ENCODE measurements around the gene VWA5B1.
"Not testable (repeated sequence)": the region's sequence is repeated elsewhere in the genome, so short reads cannot be mapped to it uniquely, and the experiment has no call there.

VWA5B1 gene

GRCh38 chr1:20280341-20280740, 10.3 kb upstream of the VWA5B1 start:
- no peak for DNase-seq

GRCh38 chr1:20280906-20281305, 9.8 kb upstream of the VWA5B1 start:
- DNase-seq = no peak

GRCh38 chr1:20281801-20282200, 8.9 kb upstream of the VWA5B1 start:
- DNase-seq = no peak

GRCh38 chr1:20282533-20282932, 8.1 kb upstream of the VWA5B1 start:
- no peak for DNase-seq

GRCh38 chr1:20284046-20284445, 6.6 kb upstream of the VWA5B1 start:
- no peak for DNase-seq

GRCh38 chr1:20284625-20285024, 6.0 kb upstream of the VWA5B1 start:
- DNase-seq = no peak

GRCh38 chr1:20285510-20285909, 5.2 kb upstream of the VWA5B1 start:
- no peak for DNase-seq

GRCh38 chr1:20287696-20288095, 3.0 kb upstream of the VWA5B1 start:
- DNase-seq = not testable (repeated sequence)

- no peak for DNase-seq
Measured at GRCh38 chr1:20291645-20292084, 990 bp downstream of the VWA5B1 start.

GRCh38 chr1:20298626-20299025, 8.0 kb downstream of the VWA5B1 start:
- DNase-seq = no peak

GRCh38 chr1:20301463-20302107, 10.9 kb downstream of the VWA5B1 start:
- DNase-seq = no peak

GRCh38 chr1:20302108-20302471, 11.4 kb downstream of the VWA5B1 start:
- DNase-seq = no peak

- no peak for DNase-seq
Measured at GRCh38 chr1:20307026-20307425, 16.4 kb downstream of the VWA5B1 start.

- no peak for DNase-seq
Measured at GRCh38 chr1:20308569-20308968, 17.9 kb downstream of the VWA5B1 start.

- DNase-seq = no peak
Measured at GRCh38 chr1:20311289-20311688, 20.6 kb downstream of the VWA5B1 start.

GRCh38 chr1:20312310-20312709, 21.6 kb downstream of the VWA5B1 start:
- DNase-seq = no peak

GRCh38 chr1:20312818-20313217, 22.1 kb downstream of the VWA5B1 start:
- DNase-seq = no peak

- no peak for DNase-seq
Measured at GRCh38 chr1:20317471-20317870, 26.8 kb downstream of the VWA5B1 start.

GRCh38 chr1:20318521-20318920, 27.8 kb downstream of the VWA5B1 start:
- no peak for DNase-seq

GRCh38 chr1:20318971-20319370, 28.3 kb downstream of the VWA5B1 start:
- no peak for DNase-seq

GRCh38 chr1:20319456-20320220, 29.0 kb downstream of the VWA5B1 start:
- DNase-seq = no peak

GRCh38 chr1:20320704-20321103, 30.0 kb downstream of the VWA5B1 start:
- no peak for DNase-seq

- no peak for DNase-seq
Measured at GRCh38 chr1:20321573-20321972, 30.9 kb downstream of the VWA5B1 start.

GRCh38 chr1:20322081-20322824, 31.6 kb downstream of the VWA5B1 start:
- no peak for DNase-seq
